Right atrium auricular region (tissue), 2 donors: ENCODE measurements around the gene AIRE. TPM values are rescaled to one million over a fixed set of nuclear protein-coding genes. Genes with fewer than 3 reads are reported as not detected.

Source experiments
- DNase-seq: peaks from one replicate; pipeline ENCODE4 v3.0.0-alpha.2; 2019; ENCODE audit warnings: low spot score
- H3K27ac ChIP-seq, 2 donors: fragments of 200-600 bp; sonication (generic); 1 replicate in 1 of 2; 2 replicates in 1 of 2; pipeline ENCODE4 v1.5.1; 2016 to 2019
- H3K27me3 ChIP-seq, 2 donors: fragments of 200-600 bp; sonication (generic); one replicate each; pipeline versions ENCODE4 v1.5.1 to v1.6.0; 2017 to 2019
- H3K36me3 ChIP-seq: fragments of 200-600 bp; sonication (generic); one replicate; pipeline ENCODE4 v1.5.1; 2016
- H3K4me1 ChIP-seq, 2 donors: fragments of 200-600 bp; sonication (generic); one replicate each; pipeline versions ENCODE4 v1.5.1 to v1.6.0; 2017 to 2019
- H3K4me3 ChIP-seq, 2 donors: fragments of 200-600 bp; sonication (generic); 1 replicate in 1 of 2; 2 replicates in 1 of 2; pipeline ENCODE4 v1.5.1; 2017 to 2019; ENCODE audit warnings: mild to moderate bottlenecking in 1 of 2, moderate library complexity in 1 of 2
- H3K9me3 ChIP-seq, 2 donors: fragments of 200-600 bp; sonication (generic); one replicate each; pipeline ENCODE4 v1.5.1; 2019
- CTCF ChIP-seq, 2 donors: fragments of 200-600 bp; sonication (generic); IDR thresholded peaks; one replicate each; pipeline ENCODE4 v1.5.1; 2019; ENCODE audit warnings: antibody characterized with exemption in 2 of 2
- total RNA-seq, 2 donors: library from RNA; depleted of rRNA; stranded (reverse); fragments of >200 nt; gene quantifications; one replicate each; pipeline ENCODE4 v1.1.0, GENCODE V29; 2016

The AIRE gene
- total RNA-seq, 2 donors from 2014 or later, result not detected

- Histone ChIP-seq H3K4me1 (no peaks in the 10 kb centered on the region), H3K9me3 (no peaks in the 10 kb centered on the region), H3K4me3 (no peak overlapping the region), H3K27me3 (no peaks in the 10 kb centered on the region), H3K27ac (no peak overlapping the region), H3K36me3 (peaks cover 37% of the 10 kb centered on the region)
- DNase-seq, result no peak
- no peak for TF ChIP-seq CTCF (IDR thresholded peaks at IDR 0.05)
Measured at GRCh38 chr21:44329971-44330681, 44.5 kb downstream of the AIRE start.

GRCh38 chr21:44330698-44331097 is 45.0 kb downstream of the AIRE start:
- no peaks in the 10 kb centered on the region for H3K27me3 ChIP-seq
- no peak overlapping the region for H3K4me3 ChIP-seq
- no peak for DNase-seq
- TF ChIP-seq CTCF (IDR thresholded peaks at IDR 0.05), result no peak
- peaks cover 36% of the 10 kb centered on the region for H3K36me3 ChIP-seq
- H3K9me3 ChIP-seq, result no peaks in the 10 kb centered on the region
- no peak overlapping the region for H3K27ac ChIP-seq
- H3K4me1 ChIP-seq, result no peaks in the 10 kb centered on the region

DNA sequence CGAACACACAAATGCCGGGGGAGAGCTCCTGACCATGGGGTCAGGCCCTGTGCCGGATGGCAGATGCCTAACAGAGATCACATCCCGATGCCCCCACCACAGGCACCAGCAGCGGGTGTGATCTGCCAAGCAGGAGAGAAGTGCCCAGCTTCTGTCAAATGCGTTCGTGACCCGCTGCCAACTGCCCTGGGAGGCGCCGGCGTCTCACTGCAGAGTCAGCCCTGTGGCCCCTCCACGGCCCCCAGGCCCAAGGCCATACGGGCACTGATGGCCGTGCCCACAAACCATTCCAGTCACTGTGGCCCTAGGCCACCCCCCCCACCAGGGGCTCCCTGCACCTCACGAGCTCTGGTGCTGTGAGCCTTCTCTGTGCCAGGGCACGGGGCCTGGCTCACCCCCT is 45.5 kb downstream of the AIRE start:
- no peaks in the 10 kb centered on the region for H3K4me1 ChIP-seq
- no peak overlapping the region for H3K4me3 ChIP-seq
- peaks cover 34% of the 10 kb centered on the region for H3K36me3 ChIP-seq
- TF ChIP-seq CTCF (IDR thresholded peaks at IDR 0.05), result no peak
- DNase-seq, result no peak
- no peaks in the 10 kb centered on the region for H3K27me3 ChIP-seq
- H3K9me3 ChIP-seq, result no peaks in the 10 kb centered on the region
- no peak overlapping the region for H3K27ac ChIP-seq

- no peaks in the 10 kb centered on the region for H3K4me1 ChIP-seq
- H3K36me3 ChIP-seq, result peaks cover 30% of the 10 kb centered on the region
- H3K27me3 ChIP-seq, result no peaks in the 10 kb centered on the region
- no peak overlapping the region for H3K27ac ChIP-seq
- H3K4me3 ChIP-seq, result no peak overlapping the region
- H3K9me3 ChIP-seq, result no peaks in the 10 kb centered on the region
- no peak for DNase-seq
- TF ChIP-seq CTCF (IDR thresholded peaks at IDR 0.05), result no peak
Measured at GRCh38 chr21:44331650-44332307, 46.1 kb downstream of the AIRE start.

- Histone ChIP-seq H3K4me1 (peaks cover 0 to under 1% of the 10 kb centered on the region in 2 donors), H3K27me3 (no peaks in the 10 kb centered on the region), H3K36me3 (peaks cover 24% of the 10 kb centered on the region), H3K27ac (no peak overlapping the region), H3K4me3 (no peak overlapping the region), H3K9me3 (no peaks in the 10 kb centered on the region)
- TF ChIP-seq CTCF (IDR thresholded peaks at IDR 0.05), result no peak
- no peak for DNase-seq
Measured at GRCh38 chr21:44332383-44332782, 46.7 kb downstream of the AIRE start.
